Activated T-cell treated with anti-CD3 and anti-CD28 coated beads, Interleukin-2, amount 50 U/mL, for 24 hours (primary cell): ENCODE data around the gene GRK1.

Source experiments
- DNase-seq: peaks from one replicate; pipeline ENCODE4 v3.0.0-alpha.2; 2020
- H3K27ac Mint-ChIP-seq: 2 replicates; pipeline ENCODE4 v1.8.0; 2020; ENCODE audit warnings: mild to moderate bottlenecking, mixed read lengths
- H3K27me3 Mint-ChIP-seq: 2 replicates; pipeline ENCODE4 v1.8.0; 2020; ENCODE audit warnings: mixed read lengths
- H3K36me3 Mint-ChIP-seq: 2 replicates; pipeline ENCODE4 v1.8.0; 2020; ENCODE audit warnings: low read depth, mixed read lengths
- H3K4me1 Mint-ChIP-seq: 2 replicates; pipeline ENCODE4 v1.8.0; 2020; ENCODE audit warnings: low read depth, mixed read lengths
- H3K4me3 Mint-ChIP-seq: 2 replicates; pipeline ENCODE4 v1.8.0; 2020; ENCODE audit warnings: mild to moderate bottlenecking, moderate library complexity, mixed read lengths
- H3K9me3 Mint-ChIP-seq: 2 replicates; pipeline ENCODE4 v1.8.0; 2020; ENCODE audit warnings: mixed read lengths

The GRK1 gene

DNA sequence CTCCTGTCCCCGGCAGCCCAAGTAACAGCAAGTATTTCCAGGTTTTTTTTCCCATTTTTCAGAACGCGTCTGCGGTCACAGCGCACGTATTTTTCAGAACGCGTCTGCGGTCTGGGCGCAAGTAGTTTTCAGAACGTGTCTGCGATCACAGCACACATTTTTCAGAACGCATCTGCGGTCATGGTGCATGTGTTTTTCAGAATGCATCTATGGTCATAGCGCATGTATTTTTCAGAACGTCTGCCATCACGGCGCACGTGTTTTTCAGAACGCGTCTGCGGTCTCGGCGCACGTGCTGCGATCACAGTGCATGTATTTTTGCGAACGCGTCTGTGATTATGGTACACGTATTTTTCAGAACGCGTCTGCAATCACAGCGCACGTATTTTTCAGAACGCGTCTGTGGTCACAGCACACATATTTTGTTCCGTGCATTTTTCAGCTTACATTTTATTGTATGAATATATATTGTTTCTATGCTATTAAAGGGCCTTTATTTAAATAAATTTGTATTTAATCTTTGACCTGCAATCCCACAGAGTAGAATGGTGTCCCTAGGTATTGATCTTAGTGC is 28.8 kb upstream of the GRK1 start:
- Mint-ChIP-seq H3K27ac (no peak overlapping the region), H3K4me3 (no peak overlapping the region), H3K4me1 (peaks cover 17% of the 10 kb centered on the region), H3K9me3 (no peaks in the 10 kb centered on the region), H3K36me3 (peaks cover 90% of the 10 kb centered on the region), H3K27me3 (no peaks in the 10 kb centered on the region)
- DNase-seq, result no peak

DNA sequence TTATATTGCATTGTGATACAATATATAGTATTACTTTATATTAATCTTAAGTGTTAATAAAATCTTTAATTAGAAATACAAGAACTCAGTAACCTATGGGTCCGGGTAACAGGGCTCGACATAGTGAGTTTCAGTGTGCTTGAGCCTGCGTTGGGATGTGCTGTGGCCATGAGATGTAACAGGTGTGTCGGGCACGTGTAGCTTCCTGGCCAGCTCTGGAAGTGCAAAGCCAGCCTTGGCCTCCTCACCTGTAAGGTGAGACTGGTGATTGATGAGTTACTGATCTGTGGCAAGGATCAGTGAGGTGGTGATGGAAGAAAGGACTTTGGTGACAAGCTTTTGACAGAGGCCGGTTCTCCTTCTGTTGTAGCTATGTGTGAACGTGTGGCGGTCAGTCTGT is 28.2 kb upstream of the GRK1 start:
- Mint-ChIP-seq H3K36me3 (peaks cover 90% of the 10 kb centered on the region), H3K27ac (peak overlapping the region; percentile 47), H3K27me3 (no peaks in the 10 kb centered on the region), H3K4me1 (peaks cover 11% of the 10 kb centered on the region), H3K9me3 (no peaks in the 10 kb centered on the region), H3K4me3 (no peak overlapping the region)
- DNase-seq, result no peak

DNA sequence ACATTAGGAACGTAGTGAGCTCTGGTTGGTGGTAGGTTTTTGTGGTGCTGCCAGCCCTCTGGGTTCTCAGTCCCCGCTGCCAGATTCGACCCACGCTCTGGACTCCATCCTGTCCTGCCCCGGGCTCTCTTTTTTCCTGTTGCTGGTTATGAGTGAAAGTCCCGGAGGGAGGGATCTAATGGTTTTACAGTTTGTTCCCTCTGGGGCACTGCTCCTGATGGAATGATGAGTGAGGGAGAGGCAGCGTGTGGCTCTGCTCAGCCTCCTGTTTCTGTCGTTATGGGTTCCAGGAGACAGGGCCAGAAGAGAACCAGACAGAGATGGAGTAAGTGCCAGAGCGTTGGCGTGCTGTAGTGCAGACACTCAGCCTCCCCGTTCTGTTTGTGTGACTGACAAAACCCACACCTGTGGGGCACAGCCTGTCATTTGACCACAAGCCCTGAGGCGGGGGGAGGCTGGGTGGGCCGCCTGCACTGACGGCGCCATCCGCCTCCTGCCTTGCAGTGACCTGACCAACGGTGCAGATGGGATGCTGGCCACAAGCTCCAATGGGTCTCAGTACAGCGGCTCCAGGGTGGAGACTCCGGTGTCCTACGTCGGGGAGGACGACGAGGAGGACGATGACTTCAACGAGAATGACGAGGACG is 27.3 kb upstream of the GRK1 start:
- Mint-ChIP-seq H3K9me3 (no peaks in the 10 kb centered on the region), H3K27me3 (no peaks in the 10 kb centered on the region), H3K36me3 (peaks cover 81% of the 10 kb centered on the region), H3K4me1 (peaks cover 3% of the 10 kb centered on the region), H3K4me3 (no peak overlapping the region), H3K27ac (no peak overlapping the region)
- DNase-seq, result peak; percentile 22

DNA sequence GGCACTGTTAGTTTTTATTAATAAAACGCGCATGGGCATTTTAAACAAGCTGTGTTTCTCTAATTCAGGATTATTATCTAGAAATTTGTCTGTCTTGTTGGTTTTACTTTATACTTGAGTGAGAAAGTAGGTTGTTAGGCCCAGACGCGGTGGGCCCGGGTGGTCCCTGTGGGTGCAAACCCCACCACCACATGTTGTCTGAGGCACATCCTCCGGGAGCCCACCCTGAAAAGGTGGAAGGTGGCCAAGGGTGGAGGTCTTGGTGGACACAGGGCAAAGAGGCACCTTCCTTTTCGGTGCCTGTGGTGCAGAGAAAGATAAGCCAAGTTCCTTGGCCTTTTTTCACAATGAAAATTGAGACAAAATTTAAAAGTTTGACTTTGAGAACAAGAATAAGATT is 25.6 kb upstream of the GRK1 start:
- Mint-ChIP-seq H3K9me3 (no peaks in the 10 kb centered on the region), H3K4me3 (no peak overlapping the region), H3K4me1 (peaks cover 13% of the 10 kb centered on the region), H3K27ac (no peak overlapping the region), H3K27me3 (no peaks in the 10 kb centered on the region), H3K36me3 (peaks cover 64% of the 10 kb centered on the region)
- no peak for DNase-seq

DNA sequence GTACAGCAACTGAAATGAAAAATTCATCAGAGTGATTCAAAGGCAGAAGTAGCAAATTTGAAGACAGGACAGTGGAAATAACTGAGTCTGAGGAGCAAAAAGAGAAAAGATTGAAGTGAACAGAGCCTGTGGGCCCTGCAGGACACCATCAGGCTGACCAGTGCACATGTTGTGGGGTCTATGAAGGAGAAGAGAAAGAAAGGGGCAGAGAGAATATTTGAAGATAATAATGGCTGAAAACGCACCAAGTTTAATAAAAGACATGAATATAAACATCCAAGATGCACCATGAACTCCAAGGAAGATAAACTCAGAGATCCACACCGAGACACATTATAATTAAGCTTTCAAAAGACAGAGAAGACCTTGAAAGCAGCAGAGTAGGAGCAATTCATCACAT is 24.5 kb upstream of the GRK1 start:
- H3K27ac Mint-ChIP-seq, result no peak overlapping the region
- peaks cover 21% of the 10 kb centered on the region for H3K4me1 Mint-ChIP-seq
- H3K4me3 Mint-ChIP-seq, result no peak overlapping the region
- no peak for DNase-seq
- H3K9me3 Mint-ChIP-seq, result no peaks in the 10 kb centered on the region
- H3K36me3 Mint-ChIP-seq, result peaks cover 52% of the 10 kb centered on the region
- H3K27me3 Mint-ChIP-seq, result no peaks in the 10 kb centered on the region

DNA sequence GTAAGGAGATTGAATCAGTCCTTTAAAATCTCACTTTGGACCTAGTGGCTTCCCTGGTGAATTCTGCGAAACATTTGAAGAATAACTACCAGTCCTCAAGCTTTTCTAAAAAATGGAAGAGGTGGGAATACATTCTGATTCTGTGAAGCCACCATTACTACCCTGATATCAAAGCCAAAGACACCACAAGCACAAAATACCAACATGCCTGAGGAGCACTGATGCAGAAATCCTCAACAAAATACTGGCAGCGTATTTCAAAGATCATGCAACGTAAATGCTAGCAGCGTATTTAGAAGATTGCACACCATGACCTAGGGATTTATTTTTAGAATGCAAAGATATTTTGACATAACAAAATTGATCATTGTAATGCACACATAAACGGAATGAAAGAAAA is 23.4 kb upstream of the GRK1 start:
- no peak for DNase-seq
- Mint-ChIP-seq H3K27me3 (no peaks in the 10 kb centered on the region), H3K4me1 (peaks cover 21% of the 10 kb centered on the region), H3K27ac (no peak overlapping the region), H3K9me3 (no peaks in the 10 kb centered on the region), H3K36me3 (peaks cover 46% of the 10 kb centered on the region), H3K4me3 (no peak overlapping the region)

DNA sequence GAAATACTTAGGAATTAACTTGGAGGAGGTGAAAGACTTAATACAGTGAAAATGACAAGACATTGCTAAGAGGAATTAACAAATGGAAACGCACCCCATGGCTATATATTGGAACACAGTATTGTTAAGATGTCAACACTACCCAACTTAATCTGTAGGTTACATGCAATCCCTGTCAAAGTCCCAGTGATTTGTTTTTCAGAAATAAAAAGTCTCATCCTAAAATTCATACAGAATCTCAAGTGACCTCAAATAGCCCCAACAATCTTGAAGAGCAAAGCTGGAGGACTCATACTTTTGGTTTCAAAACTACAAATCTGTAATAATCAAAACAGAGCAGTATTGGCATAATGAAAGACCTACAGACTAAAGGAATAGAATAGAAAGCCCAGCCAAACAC is 22.2 kb upstream of the GRK1 start:
- Mint-ChIP-seq H3K27me3 (no peaks in the 10 kb centered on the region), H3K27ac (no peak overlapping the region), H3K4me1 (peaks cover 21% of the 10 kb centered on the region), H3K4me3 (no peak overlapping the region), H3K9me3 (no peaks in the 10 kb centered on the region), H3K36me3 (peaks cover 35% of the 10 kb centered on the region)
- DNase-seq, result no peak

DNA sequence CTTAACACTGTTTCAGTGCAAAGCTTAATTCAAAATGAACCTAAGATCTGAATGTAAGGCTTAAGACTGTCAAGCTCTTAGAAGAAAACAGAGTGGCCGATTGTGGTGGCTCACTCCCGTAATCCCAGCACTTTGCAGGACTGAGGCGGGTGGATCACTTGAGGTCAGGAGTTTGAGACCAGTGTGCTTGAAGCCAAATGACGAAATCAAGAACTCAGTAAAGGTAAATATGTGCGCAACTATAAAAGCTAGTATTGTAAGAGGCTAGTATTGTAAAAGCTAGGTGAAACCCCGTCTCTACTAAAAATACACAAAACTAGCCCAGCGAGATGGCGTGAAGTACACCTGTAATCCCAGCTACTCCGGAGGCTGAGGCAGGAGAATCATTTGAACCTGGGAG is 21.7 kb upstream of the GRK1 start:
- Mint-ChIP-seq H3K27ac (no peak overlapping the region), H3K4me1 (peaks cover 21% of the 10 kb centered on the region), H3K36me3 (peaks cover 30% of the 10 kb centered on the region), H3K9me3 (no peaks in the 10 kb centered on the region), H3K4me3 (no peak overlapping the region), H3K27me3 (no peaks in the 10 kb centered on the region)
- DNase-seq, result no peak

DNA sequence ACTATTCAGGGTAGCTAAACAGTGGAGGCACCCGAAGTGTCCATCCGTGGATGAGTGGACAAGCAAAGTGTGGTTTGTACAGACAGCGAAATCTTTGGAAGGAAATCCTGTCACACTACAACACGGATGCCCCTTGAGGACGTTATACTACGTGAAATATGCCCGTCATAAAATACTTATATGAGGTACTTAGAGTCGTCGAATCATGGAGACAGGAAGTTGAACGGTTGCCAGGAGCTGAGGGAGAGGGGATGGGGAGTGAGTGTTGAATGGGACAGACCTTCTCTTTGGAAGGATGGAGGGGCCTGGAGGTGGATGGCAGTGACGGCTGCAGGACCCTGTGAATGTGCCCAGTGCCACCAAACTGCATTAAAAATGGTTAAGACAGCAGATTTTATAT is 20.6 kb upstream of the GRK1 start:
- Mint-ChIP-seq H3K27me3 (no peaks in the 10 kb centered on the region), H3K4me3 (no peak overlapping the region), H3K36me3 (peaks cover 22% of the 10 kb centered on the region), H3K27ac (no peak overlapping the region), H3K4me1 (peaks cover 21% of the 10 kb centered on the region), H3K9me3 (no peaks in the 10 kb centered on the region)
- DNase-seq, result peak; percentile 26

DNA sequence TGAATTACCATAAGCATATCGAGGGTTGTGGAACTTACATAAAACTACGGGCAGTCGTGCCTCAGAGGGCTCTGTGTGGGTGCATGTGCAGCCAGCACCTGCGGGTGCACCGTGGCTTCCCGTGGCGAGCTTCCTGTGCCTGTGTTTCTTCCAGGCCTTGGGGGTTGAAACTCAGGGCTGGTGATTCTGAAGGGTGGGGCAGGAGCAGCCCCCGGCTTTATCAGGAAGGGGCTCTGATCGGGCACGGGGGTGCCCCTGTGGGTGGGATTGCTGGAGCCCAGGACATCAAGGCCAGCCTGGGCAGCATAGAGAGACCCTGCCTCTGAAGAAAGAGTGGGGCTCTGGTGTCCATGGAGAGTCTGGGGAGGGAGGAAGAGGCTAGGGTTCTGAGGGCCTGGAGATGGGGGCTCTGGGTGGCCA is 20.1 kb upstream of the GRK1 start:
- H3K4me3 Mint-ChIP-seq, result no peak overlapping the region
- peak; percentile 32 for DNase-seq
- H3K36me3 Mint-ChIP-seq, result peaks cover 17% of the 10 kb centered on the region
- no peaks in the 10 kb centered on the region for H3K9me3 Mint-ChIP-seq
- peak overlapping the region; percentile 10 for H3K27ac Mint-ChIP-seq
- peaks cover 21% of the 10 kb centered on the region for H3K4me1 Mint-ChIP-seq
- H3K27me3 Mint-ChIP-seq, result no peaks in the 10 kb centered on the region

DNA sequence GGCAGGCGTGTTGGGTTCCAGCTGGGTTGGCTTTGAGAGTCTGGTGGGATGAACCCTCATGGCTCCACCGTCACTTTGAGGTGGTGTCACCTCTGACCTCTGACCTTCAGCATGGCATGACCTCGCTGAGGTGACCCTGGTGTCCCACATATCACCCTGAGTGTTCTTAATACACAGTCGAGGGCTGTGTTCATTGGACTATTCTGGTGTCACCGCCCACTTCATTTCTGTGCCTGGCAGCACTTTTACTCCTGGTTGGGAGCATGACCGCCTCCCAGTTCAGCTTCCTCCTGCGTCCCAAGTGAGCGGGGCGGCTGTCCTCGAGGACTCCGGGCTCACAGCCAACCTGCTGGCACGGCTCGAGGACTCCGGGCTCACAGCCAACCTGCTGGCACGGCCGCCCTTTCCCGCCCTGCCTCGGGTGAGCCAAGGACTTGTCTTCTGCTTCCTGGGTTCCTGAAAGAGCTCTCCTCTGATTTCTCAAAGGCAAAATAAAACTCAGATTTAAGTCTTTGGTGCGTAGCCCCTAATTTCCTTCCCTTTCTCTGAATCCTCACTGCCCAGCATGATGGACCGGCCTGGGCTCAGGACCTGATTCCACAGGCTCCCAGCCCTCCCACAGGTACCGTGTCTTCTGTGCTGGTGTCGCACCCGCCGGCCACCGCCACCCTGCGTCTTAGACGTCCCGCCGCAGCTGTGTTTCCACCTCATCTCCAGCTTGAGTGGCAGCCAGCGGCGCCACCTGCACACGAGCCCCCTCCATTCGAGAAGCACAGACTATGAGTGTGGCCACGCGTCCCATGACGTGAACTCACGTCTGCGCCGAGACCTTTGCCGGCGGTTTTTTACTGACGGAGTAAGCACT is 19.4 kb upstream of the GRK1 start:
- H3K27ac Mint-ChIP-seq, result peak overlapping the region; percentile 20

DNA sequence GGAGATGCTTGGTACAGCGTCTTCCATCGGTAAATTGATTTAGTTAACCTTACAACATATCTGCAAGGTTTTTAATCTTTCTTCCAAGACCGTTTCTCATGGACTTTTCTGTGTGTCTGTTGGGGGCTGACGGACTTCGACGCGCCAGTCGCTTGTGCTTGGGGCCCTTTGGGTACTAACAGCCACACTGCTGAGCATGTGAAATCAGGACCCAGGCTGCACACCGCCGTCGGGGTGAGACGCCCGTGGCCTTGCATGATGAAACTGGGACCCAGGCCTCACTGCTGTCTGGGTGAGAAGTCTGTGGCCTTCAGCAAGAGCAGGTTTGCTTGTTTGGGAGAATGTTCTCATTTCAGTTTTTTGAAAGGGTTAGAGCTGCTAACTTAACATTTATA is 18.8 kb upstream of the GRK1 start:
- H3K4me1 Mint-ChIP-seq, result peaks cover 22% of the 10 kb centered on the region
- H3K9me3 Mint-ChIP-seq, result no peaks in the 10 kb centered on the region
- no peaks in the 10 kb centered on the region for H3K27me3 Mint-ChIP-seq
- H3K4me3 Mint-ChIP-seq, result no peak overlapping the region
- no peak overlapping the region for H3K27ac Mint-ChIP-seq
- peak; percentile 22 for DNase-seq
- peaks cover 9% of the 10 kb centered on the region for H3K36me3 Mint-ChIP-seq

More for the DNA sequence above, 19.4 kb upstream of the GRK1 start:
- Mint-ChIP-seq H3K9me3 (no peaks in the 10 kb centered on the region), H3K27me3 (no peaks in the 10 kb centered on the region), H3K4me1 (peaks cover 21% of the 10 kb centered on the region), H3K36me3 (peaks cover 10% of the 10 kb centered on the region), H3K4me3 (no peak overlapping the region)
- DNase-seq, result peak; percentile 21

DNA sequence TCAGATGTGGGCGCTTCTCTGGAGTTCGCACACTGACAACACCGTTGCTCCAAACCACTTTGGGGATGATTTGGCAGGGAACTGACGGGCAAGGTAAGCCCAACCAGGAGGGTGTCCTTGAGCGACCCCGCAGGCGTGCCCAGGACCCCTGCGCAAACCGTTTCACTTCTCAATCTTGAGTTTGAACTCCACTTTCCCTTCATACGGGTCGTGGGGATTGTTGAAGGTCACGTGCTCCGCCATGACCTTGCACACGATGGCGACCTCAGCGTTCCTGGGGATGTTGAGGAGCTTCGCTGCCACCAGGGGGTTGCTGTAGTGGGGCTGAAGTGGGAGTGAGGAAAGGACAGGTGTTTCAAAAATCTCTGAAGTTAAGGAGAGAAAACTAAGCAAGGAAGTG is 17.8 kb upstream of the GRK1 start:
- peak; percentile 18 for DNase-seq
- Mint-ChIP-seq H3K4me3 (no peak overlapping the region), H3K27ac (no peak overlapping the region), H3K4me1 (peaks cover 30% of the 10 kb centered on the region), H3K36me3 (peaks cover 3% of the 10 kb centered on the region), H3K27me3 (no peaks in the 10 kb centered on the region), H3K9me3 (no peaks in the 10 kb centered on the region)

DNA sequence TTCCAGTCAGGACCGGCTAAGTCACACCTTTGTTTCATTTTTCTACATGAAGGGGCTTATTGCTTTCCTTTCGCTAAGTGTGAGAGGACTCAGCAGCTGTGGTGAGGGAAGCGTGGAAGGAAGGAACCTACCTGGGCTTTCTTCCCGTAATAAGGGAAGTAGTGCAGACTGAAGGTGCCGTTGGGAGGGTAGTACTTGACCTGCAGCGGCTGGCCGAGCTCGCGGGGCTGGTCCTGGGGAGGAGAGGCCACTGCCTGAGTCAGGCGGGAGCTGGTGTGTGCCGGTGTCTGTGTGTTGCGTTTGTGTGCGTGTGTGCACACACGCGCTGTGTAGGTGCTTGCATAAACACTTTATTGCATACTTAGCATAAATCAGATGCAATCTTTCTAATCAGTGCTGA is 16.7 kb upstream of the GRK1 start:
- no peak overlapping the region for H3K4me3 Mint-ChIP-seq
- H3K4me1 Mint-ChIP-seq, result peaks cover 25% of the 10 kb centered on the region
- H3K27ac Mint-ChIP-seq, result no peak overlapping the region

DNA sequence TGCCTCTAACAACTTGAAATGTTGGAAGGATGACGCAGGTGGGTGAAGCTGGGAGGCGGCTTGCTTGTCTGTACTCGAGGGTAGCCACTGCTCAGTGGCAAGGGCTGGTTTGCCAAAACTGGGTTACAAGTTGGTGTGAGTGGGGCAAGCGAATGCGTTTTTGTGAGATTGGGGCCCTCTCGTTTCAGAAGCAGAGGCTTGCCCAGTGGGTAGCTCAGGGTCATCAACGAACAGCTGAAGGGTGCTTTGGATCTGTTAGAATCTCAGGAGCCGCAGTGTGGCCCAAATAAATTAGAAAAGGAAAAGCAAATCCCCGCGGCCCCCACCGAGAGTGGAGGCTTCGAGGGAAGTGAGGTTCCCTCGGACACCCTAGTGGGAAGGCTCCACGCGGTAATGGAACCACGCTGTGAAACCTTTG is 16.3 kb upstream of the GRK1 start:
- no peaks in the 10 kb centered on the region for H3K27me3 Mint-ChIP-seq
- no peaks in the 10 kb centered on the region for H3K9me3 Mint-ChIP-seq
- H3K27ac Mint-ChIP-seq, result no peak overlapping the region
- no peak overlapping the region for H3K4me3 Mint-ChIP-seq
- H3K36me3 Mint-ChIP-seq, result peaks cover 3% of the 10 kb centered on the region
- peaks cover 23% of the 10 kb centered on the region for H3K4me1 Mint-ChIP-seq
- DNase-seq, result no peak

More for the DNA sequence above, 16.7 kb upstream of the GRK1 start:
- Mint-ChIP-seq H3K36me3 (peaks cover 3% of the 10 kb centered on the region), H3K9me3 (no peaks in the 10 kb centered on the region), H3K27me3 (no peaks in the 10 kb centered on the region)
- no peak for DNase-seq
